Measurements from ENCODE around the gene CPT1B.

DNA sequence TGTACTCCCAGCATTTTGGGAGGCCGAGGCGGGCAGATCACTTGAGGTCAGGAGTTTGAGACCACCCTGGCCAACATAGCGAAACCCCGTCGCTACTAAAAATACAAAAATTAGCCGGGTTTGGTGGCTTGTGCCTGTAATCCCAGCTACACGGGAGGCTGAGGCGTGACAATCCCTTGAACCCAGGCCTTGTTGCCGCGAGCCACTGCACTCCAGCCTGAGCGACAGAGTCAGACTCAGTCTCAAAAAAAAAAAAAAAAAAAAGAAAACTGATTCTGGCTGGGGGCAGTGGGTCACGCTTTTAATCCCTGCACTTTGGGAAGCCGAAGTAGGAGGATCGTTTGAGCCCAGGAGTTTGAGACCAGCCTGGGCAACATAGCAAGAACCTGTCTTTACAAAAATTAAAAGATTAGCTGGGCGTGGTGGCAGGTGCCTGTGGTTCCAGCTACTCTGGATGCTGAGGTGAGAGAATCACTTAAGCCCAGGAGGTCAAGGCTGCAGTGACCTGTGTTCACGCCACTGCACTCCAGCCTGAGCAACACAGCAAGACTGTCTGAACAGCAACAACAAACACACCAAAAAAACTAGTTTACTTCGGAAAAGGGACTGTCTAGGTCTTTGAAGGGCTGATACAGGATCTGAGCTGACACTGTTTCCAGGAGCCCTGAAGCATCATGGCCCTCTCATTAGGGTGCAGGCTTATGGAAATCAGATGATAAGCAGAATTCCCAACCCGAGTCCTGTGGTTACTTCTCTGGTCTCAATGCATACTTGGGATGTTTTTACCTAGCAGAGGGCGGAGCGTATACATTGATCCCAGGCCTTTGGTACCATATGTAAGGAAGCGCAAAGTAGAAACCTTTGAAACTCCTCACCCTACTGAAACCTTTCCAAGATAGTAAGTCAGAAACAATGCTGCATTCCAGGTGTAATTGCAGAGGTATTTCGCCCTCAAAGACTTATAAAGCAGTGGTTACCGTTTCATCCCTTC is 6.2 kb upstream of the CPT1B start:
- no peak for TF ChIP-seq POLR2AphosphoS5 (IDR thresholded peaks at IDR 0.05)
- no peak for TF ChIP-seq CTCF (IDR thresholded peaks at IDR 0.05)

All from esophagus muscularis mucosa (tissue), 3 donors.